T-helper 2 cell (primary cell): ENCODE measurements around the gene GIPC1.

Experiments
- DNase-seq, 5 experiments: peaks; one replicate each; pipeline versions ENCODE4 v3.0.0 to v3.0.0-alpha.2; 2012 to 2022

Gene GIPC1

DNA sequence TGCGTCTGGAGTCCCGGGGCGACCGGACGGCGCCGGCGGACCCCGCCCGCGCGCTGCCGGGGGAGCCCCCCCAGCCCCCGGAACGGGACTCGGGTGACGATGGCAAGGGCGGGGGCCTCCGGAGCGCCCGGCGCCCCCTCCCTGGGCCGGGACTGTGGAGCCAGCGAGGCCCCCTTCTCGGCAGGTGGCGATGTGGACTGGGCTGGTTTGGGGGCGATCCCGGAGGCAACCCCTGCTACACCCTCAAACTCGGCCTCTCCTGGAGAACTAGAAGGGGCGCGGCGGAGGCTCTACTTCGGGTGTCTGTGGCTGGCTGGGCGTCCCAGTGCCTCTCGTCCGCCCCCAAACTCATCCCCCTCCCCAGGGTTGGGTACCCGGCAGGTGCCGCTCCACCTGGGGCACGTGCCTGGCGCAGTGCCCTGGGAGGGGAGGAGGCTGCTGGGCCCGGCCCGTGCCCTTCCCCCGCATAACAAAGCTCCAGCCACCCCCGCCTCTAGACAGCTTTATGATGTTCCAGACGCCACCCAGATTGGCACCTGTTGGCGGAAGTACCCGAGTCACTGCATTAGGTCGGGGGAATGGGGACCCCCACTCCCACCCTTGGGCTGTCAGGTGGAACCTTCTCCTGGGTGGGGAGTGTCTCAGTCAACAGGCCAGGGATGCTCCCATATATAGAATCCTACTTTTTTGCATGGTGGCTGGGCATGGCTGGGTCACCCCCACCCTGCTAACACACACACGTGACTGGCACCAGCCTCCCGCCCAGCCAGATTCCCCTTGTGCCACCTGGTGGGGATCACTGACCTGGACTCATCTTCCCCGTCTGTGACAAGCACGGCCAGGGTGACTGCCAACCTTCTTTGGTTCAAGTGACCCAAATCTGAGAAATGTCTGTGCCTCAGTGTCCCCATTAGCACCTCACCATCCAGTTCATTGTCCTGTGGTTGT is 62.1 kb downstream of the GIPC1 start:
- DNase-seq, result peak in 3 of 5 experiments; percentile 29 to 55 (median 51)

DNA sequence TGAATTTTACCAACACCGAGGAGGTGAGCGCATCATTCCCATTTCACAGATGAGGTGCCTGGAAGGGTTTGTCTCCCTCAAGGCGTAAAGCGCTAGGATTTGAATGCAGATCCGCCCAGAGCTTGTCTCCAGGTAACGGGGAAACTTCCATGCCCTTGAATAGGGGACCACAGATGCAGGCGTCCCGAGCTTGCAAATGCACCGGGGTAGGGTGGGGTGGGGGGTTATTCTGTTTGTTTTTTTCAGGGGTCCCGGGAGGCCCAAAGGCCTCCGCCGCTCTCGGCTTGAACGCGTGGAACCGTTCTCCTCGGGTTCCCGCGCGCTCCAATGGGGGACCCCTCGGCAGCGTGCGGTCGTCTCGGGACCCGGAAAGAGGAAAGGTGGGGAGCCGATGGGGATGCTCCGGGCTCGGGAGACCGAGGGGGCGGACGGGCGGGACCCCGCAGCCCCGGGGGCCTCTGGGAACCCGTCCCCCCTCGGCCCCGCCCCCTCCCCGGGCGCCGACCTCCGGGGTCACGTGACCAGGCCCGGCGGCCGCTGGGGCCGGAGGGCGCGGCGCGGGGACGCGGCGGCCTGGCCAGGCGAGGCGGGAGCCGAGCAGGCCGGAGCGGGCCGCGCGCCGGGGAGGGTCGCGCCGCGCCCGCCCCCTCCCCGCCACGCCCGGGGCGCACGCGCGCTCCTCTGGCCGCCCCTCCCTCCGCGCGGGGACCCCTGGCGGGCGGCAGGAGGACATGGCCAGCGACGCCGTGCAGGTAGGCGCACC is 63.0 kb downstream of the GIPC1 start, which contains the start of gene PKN1:
TSS of gene PKN1 (plus strand) at position 516 of the 763 bp plus-strand sequence. CDS start at position 732, 216 bp downstream.
- peak in 2 of 5 experiments; percentile 28 to 61 for DNase-seq

DNA sequence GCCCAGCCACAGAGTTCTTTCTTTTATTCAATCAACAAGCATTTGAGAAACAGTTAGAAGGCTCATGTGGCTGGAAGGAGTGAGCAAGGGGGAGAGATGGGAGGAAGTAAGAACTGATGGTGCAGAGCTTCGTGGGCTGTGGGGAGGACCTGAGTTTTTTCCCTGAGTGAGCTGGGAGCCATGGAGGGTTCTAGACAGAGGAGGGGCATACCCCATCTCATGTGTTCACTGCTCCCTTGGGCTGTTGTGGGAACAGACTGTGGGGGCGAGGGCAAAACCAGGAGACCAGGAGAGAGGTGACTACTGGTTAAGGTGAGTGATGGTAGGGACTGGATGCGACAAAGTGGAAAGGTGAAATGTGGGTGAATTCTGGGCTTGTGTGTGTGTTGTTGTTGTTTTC is 65.2 kb downstream of the GIPC1 start:
- DNase-seq, result no peak

DNA sequence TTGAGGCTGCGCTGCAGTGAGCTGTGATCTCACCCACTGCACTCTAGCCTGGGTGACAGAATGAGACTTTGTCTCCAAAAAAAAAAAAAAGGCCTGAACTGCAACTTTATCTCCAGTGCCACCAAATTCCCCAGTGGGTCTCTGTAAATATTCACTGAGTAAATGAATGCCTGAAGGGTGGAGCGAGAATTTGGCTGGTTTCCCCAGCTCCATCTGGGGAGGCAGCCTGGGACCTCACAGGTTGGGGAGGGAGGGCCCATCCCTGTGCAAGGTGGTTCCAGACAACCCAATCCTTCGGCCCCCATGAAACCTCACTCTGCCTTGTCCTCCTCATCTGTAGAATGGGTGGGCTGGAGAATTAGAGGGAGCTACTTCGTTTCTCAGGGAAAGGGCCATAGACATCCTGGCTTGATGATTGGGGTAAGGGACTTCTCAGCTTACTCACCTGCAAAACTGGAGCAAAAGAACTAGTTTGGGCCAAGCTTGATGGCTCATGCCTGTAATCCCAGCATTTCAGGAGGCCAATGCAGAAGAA is 67.0 kb downstream of the GIPC1 start:
- DNase-seq, result no peak
